Tibial nerve (tissue), 4 donors: Measurements from ENCODE around the gene FBXL12.

Source experiments
- CTCF ChIP-seq, 5 experiments: fragments of 200-600 bp in 3 of 5; fragments of 450-650 bp in 2 of 5; sonication (generic) in 3 of 5; IDR thresholded peaks; one replicate each; pipeline ENCODE4 v1.5.1; 2016 to 2019; ENCODE audit warnings: antibody characterized with exemption in 5 of 5, mild to moderate bottlenecking in 3 of 5, moderate library complexity in 2 of 5
- EP300 ChIP-seq, 2 donors: sonication (generic); formaldehyde crosslinking; IDR thresholded peaks; one replicate each; pipeline ENCODE4 v1.6.1; 2017; ENCODE audit warnings: antibody characterized with exemption in 2 of 2, mild to moderate bottlenecking in 1 of 2
- POLR2A ChIP-seq, 2 donors: fragments of 450-650 bp; IDR thresholded peaks; one replicate each; pipeline ENCODE4 v1.6.1; 2017; ENCODE audit warnings: antibody characterized with exemption in 2 of 2, mild to moderate bottlenecking in 2 of 2, moderate library complexity in 2 of 2

GRCh38 chr19:9849791-9850190 is 30.9 kb upstream of the FBXL12 start:
- TF ChIP-seq POLR2A (IDR thresholded peaks at IDR 0.05) = no peak
- TF ChIP-seq CTCF (IDR thresholded peaks at IDR 0.05) = no peak
- no peak for TF ChIP-seq EP300 (IDR thresholded peaks at IDR 0.05)
